Fibroblast of peridontal ligament (primary cell): ENCODE measurements around the gene FRG2C.
"Not testable (repeated sequence)": the region's sequence is repeated elsewhere in the genome, so short reads cannot be mapped to it uniquely, and the experiment has no call there.

Source experiments
- DNase-seq: peaks from one replicate; pipeline ENCODE4 v3.0.0-alpha.2; 2010; ENCODE audit errors: extremely low read depth

FRG2C gene

DNA sequence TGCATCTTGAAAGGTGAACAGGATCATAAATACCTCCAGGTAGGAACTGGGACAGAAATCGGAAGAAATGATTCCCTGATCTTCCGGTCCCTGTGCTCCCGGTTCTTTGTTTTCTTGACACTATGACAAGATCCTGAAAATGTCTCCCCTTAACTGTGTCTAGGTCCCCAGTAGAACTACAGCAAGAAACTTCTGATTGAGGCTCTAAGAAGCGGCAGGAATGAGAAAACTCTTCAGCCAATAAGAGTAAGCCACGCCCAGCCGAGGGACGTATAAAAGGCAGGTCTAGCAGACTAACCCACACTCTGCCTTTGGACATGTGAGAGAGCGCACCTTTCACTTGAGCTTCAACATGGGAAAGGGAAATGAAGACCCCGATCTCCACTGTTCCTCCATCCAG is at the start of gene FRG2C:
FRG2C (plus strand) TSS at position 301 of the 400 bp plus-strand sequence; CDS start at position 353, 52 bp downstream.
- not testable (repeated sequence) for DNase-seq

DNA sequence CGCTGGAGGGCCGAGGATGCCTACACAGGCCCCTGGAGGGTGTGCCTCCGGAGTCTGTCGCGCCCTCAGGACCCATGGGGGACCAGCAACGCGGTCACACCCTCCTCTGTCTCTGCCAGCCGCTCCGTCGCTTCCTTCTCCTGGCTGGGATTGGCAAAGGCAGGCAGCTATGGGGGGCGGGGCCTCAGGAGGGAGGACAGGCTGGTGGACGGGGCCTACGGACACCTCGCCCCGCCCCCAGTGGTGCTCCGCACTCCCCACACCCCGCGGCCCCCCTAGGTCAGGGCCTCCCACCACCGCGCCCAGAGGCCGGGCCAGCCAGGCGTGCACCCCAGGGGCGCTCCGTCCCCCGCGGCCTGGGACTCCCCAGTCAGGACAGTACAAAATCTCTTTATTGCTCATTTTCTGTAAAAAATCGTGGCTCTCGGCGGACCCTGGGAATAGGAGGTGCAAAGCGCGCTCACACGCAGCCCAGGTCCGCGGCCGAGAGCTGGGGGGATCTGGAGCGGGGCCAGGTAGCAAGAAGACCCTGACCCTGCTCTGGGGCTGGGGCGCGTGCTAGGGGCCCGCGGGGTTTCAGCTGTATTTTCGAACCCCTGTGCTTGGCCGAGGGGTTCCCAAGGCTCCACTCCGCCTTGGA is 45.3 kb upstream of the FRG2C start:
- DNase-seq: not testable (repeated sequence)

DNA sequence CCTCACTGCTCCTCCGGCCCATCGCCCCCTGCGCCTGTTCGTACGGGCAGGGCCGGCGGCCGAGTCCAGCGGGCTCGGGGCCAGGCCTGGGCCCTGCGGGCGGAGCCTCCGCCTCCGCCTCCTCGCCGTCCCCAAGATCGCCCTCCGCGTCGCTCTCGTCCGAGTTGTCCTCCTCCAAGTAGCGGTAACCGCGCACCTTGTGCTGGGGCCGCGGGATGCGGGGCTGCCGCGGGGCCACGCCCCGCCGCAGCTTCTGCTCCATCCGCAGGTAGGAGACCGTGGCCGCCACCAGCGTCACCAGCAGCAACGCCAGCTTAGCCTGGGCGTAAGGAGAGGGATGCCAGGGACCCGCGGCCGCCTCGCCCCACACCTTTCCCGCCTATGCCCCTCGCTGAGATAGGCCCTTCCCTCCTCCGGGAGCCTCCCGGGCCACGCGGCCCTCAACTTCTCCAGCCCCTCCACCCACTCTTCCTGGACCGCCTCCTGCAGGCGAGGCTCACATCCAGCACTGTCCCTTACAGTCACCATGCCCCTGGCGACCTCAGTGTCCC is 44.6 kb upstream of the FRG2C start:
- not testable (repeated sequence) for DNase-seq

DNA sequence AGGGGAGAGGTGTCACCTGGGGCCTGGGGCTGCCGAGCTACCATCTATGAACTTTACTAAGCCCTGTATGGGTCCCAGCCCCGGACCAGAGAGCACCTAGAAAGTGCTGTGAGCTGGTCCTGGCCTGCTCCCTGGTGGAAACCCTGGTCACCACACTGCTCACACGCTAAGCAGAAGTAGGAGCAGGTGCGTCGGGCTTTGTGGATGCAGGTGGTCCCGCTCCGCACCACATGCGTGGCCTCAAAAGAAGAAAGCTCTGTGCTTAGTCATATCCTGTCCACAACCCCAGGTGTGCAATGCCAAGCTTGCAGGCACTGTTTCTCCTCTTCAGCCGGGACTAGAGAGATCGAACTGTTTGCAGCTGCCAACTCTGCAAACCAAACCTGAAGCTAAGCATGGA is 42.4 kb upstream of the FRG2C start:
- not testable (repeated sequence) for DNase-seq

DNA sequence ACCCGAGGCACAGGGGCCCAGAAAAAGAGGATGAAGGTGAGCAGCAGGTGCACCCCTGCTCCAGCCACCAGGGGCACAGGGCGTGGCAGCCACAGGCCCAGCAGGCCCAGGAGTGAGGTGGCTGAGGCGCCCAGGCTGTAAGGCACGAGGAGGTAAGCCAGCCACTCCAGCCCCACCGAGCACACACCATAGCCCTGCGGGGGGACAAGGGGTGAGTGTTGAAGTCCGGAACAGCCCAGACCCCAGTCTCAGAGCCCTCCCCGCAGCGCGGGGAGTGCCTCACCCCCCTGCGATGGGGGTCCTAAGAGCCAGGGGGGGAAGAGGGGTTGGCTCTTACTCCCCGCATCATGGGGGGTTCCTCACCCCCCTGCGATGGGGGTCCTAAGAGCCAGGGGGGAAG is 40.5 kb upstream of the FRG2C start:
- not testable (repeated sequence) for DNase-seq

DNA sequence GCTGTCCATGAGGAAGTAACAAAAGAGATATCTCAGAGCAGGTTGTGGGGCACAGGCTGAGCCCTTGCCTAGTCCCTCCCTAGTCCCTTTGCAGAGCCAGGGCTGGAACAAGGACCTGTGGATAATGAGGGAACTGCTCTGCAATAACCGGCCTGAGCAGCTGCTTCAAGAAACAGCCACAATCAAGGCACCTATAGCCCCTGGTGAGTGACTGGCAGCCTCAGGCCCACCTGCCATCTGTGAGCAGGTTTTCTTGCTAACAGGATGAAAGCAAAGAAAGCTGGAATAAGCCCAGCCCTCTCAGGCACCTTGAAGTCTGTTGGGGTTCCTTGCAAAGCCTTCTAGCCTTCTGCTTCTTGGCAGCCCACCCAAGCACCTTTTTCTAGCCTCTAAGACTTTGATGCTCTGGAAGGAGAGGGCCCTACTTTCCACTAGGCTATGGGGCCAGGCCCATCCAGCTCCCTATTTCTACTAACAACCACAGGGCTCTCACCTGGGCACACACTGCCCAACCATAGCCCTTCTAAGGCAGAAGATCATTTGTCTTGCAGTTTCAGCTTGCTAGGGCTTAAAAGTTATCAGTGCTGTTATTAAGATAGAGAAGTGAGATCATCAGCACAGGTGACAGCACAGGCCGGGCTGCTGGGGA is 33.1 kb upstream of the FRG2C start:
- not testable (repeated sequence) for DNase-seq

DNA sequence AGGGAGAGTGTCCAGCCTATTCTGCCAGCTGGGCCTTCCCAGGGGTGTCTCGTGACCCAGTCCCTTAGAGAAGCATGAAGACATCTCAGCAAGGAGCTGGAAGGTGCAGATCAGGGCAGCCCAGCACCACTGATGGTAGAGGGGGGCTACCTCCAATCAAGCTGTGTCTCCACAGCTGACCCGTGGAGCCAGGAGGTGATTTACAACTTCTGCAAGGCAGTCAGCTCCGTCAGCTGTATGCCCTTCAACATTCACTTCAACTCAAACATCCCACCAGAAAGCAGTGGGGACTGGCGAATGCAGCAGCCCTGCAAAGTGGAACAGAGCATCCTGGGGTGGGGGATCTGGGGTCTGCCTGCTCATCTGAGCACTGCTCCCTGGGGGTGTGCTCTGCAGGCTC is 32.6 kb upstream of the FRG2C start:
- DNase-seq: no peak

DNA sequence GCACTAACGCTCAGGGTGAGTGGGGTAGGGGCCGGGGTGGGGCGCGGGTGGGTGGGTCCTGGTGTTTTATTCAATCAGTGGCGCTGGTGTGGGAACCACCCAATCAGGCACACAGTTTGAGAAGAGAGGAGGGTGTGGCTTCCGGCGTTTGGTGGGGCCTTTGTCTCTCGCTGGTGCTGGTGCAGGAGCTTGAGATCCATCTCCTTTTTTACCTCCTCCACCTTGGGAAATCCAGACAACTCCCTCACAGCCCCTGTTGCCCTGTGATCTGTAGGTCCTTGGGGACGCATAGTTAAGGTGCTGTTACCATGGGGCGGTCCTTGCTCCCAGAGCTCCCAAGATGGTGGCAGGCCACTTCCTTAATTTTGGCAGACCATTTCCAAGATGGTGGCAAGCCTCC is 25.2 kb upstream of the FRG2C start:
- DNase-seq: not testable (repeated sequence)

DNA sequence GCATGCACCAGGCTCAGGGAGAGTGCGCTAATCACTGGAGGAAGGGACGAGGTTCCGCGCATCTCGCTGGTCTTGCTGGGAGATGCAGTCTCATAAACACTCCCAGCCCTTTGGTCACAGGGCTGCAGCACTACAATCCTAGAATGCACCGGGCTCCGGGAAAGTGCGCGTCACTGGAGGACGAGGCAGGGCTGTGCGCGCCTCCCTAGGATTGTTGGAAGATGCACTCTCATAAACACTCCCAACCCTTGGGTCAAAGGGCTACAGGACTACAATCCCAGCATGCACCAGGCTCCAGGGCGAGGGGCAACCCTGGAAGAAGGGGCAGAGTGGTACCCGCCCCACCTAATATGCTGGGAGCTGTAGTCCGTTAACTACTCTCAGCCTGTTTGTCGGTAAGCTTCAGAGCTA is 23.0 kb upstream of the FRG2C start:
- peak; percentile 43 for DNase-seq

DNA sequence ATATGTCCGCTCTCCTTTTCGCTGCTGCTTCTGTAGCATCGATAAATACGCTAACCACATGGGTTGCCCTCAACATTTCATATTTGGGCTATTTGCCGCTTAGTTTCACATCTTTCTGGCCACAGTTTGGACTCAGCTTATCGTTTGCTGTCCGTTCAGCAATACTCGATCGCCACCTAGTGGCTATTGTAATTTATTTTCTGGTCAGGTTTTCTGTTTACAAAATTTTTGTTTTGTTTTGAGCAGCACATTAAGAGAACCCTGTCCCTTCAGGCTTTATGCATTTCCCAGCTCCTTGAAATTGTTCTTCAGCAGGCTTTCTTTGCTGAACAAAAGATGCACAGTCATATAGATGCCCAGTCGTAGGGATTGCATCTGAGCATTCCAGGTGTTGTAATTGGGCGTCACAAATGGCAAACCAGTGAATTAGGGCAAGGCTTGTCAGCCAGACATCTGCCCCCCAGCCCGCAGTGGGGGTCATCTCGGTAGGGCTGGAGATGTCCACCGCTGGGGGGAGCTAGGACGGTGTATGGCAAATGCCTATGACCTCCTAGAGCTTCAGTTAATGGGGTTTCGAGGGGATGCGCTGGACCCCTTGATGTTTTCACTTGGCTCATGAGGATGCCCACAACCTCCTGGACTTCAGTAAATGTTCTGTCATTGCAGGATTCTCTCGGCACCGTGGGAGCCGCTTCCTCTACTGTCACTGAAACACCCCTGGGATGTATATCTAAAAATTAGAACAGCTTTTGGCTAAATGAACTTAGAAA is 20.9 kb upstream of the FRG2C start:
- DNase-seq: peak; percentile 66

DNA sequence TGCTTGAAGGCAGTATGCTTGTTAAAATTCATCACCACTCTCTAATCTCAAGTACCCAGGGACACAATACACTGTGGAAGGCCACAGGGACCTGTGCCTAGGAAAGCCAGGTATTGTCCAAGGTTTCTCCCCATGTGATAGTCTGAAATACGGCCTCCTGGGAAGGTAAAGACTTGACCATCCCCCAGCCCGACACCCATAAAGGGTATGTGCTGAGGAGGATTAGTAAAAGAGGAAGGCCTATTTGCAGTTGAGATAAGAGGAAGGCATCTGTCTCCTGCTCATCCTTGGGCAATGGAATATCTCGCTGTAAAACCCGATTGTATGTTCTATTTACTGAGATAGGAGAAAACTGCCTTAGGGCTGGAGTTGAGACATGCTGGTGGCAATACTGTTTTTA is 18.6 kb upstream of the FRG2C start:
- not testable (repeated sequence) for DNase-seq

DNA sequence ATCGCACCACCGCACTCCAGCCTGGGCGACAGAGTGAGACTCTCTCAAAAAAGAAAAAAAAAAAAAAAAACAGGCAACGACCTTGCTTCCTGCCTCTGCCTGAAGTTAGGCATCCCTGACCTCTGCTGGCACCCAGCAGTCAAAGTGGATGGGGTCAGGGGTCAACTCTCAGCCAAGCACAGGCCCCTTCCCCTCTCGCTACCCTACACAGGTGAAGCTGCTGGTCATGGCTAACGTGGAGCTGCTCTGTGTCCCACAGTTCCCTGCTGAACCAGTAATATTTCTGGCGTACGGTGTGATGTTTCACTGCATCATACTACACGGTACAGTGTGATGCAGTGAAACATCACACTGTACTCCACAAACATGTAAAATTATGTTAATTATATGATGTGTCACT is 13.9 kb upstream of the FRG2C start:
- no peak for DNase-seq

DNA sequence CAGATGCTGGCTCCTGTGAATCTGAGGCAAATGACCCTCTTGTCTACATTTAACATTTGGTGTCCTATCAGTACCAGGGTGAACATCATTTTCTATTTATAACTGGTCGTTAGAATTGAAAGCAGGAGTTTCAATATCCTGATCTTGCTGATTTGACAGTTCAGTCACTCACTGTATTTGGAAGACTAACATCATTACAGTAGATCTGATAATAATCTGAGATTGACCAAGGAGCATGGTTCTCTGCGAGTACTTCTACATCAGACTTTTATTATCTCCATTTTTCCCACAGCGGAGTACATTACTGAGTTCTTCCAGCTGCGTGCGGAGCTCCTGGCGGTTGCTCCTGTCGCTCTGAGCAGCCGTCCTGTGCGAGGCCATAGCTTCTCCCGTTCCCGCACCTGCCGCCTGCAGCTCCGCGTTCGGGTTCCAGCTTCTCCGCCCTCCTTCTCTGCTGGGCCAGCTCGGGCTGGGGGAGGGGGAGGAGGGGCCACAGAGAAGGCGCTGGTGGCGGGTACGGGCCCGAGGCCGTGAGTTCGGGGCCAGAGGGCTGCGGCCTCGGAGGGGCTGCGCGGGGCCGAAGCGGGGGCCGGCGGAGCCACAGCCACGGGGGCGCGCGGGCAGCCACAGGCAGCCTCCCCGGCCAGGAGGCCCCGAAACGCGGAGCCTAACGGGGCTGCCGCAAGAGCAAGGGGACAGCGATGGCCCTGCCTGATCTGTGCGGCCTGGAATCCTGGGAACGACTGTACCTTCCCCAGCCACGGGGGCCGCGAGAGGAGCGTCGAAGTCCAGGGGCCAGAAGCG is 8.8 kb upstream of the FRG2C start:
- DNase-seq: not testable (repeated sequence)

DNA sequence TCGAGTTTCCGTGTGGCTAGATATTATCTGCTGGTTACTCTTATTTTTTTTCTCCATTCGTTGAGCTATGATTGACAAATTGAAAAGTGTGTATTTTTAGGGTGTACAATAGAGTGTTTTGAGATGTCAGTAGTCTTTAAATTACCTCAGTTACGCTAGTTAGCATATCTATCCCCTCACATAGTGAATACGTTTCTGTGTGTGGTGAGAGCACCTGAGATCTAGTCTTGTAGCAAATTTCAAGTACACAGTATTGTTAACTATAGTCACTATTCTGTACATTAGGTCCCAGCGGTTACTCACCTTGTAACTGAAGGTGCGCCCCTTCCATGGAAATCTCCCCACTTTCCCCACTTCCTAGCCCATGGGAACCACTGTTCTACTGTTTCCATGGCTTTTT is 8.2 kb upstream of the FRG2C start:
- DNase-seq: not testable (repeated sequence)

DNA sequence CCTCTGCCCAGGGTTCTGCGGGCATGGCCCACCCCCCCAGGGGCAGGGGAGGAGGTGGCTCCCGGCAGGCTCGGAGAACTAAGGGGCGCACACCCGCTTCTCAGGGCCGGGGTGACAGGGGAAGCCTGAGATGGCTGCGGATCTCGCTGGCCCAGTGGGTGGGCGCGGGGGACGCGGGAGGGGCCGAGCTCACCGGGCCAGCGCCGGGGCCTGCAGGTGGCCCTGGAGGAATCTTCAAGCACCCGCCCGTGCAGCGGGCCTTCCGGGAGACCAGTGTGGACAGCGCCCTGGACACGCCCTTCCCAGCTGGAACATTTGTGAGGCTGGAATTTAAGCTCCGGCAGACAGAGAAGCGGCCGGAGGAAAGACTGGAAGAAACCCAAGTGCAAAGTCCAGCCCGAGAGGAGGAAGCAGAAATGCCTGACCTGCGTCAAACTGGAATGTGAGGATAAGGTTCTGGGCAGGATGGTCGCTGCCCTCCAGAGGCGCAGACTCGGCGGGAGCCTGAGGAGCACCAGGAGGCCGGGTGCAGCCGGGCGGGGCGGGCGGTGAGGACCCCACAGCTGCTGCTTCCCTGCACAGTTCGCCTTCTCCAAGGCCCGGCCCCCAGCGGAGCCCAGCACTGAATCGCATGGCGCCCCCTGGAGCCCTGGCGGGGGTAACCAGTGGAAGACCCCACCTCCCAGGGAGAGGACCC is 5.6 kb upstream of the FRG2C start:
- DNase-seq: not testable (repeated sequence)

DNA sequence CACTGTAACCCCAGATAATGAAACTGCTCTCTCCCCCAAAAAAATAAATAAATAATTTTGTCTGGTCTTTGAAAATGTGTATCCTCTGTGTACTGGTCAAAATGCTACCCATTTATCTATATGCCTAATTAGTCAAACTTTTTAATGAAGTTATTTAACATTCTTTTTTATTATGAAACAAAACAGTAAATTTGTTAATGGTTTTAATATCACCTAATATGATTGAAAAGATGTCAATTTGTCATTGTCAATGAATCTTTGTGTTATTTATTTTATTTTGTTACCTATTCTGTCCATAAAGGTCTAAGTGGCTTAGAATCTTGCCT is 5.1 kb upstream of the FRG2C start:
- not testable (repeated sequence) for DNase-seq

DNA sequence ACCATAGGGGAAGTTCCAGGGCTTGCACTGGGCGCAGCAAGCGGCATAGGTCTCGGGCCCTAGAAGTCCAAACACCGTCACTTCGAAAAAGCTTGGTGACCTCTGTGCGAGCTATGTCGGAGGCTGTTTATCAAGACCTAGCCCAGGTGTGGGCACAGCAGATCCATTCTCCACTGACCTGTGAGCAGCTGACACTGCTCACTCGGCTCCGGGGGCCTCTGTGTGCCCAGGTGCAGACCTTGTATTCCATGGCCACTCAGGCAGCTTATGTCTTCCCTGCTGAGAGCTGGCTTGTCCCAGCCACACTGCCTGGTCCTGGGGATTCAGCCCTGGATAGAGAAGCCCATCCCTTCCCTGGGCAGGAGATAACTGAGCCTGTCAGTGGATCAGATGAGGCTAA is 1.5 kb downstream of the FRG2C start:
- not testable (repeated sequence) for DNase-seq

DNA sequence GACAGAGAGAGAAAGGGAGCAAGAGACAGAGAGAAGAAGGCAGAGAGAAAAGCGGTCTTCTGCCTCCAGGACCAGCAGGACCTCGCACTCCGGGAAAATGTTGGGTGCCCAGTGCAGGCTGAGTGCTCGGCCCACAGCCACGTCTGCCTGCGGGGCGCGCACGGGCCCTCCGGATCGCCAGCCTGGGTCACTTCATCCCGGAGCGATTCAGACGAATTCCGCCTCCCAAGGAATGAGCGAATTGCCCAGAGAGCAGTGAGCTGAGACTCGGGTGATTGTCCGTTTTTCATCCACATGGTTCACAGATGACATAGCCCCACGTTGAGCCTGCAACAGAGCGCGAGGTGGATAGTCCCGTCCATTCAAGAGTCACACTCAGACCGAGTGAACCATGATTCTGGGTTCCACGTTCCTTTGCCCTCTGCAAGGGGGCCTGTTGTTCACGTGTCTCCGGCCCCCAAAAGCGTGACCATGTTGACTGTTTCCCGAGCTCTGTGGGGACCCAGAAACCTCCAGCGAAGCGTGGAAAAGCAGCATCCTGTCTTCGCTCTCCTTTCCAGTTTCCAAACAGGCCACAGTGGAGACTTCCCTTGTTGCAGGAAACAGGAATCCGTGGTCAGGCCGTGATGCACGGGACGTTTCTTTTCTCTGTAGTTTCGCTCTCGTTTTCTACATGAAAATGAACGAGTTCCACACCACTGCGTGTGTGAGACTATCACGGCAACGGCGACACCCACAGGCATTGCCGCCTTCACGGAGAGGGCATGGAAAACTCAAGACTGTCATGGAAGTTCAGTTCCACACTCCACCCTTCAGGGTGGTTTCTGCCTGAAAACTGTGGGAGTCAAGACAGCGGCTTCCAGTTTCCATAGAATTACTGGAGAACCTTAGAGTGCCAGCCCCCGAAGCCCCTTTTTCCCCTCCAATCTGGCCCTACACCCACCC is 3.9 kb downstream of the FRG2C start:
- not testable (repeated sequence) for DNase-seq

DNA sequence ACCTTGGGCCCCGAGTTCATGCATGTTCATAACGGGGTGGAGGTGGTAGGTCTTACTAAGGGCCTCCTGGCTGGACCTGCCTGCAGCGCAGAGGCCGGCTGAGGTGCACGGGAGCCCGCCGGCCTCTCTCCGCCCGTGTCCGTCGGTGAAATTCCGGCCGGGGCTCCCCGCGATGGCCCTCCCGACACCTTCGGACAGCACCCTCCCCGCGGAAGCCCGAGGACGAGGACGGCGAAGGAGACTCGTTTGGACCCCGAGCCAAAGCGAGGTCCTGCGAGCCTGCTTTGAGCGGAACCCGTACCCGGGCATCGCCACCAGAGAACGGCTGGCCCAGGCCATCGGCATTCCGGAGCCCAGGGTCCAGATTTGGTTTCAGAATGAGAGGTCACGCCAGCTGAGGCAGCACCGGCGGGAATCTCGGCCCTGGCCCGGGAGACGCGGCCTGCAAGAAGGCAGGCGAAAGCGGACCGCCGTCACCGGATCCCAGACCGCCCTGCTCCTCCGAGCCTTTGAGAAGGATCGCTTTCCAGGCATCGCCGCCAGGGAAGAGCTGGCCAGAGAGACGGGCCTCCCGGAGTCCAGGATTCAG is 4.7 kb downstream of the FRG2C start:
- not testable (repeated sequence) for DNase-seq
